SK-N-SH (cell line): ENCODE data around the gene DGKH. TPM values are rescaled to one million over a fixed set of nuclear protein-coding genes. Genes with fewer than 3 reads are reported as not detected.

ENCODE experiments used
- CTCF ChIA-PET: fragments of 300-600, 350-600 bp; formaldehyde crosslinking; extraction: SDS; loops from one replicate; lab custom pipeline; 2021; lab: Yijun Ruan, JAX
- POLR2A ChIA-PET: fragments of 350-600 bp; sonication (Branson Sonifier 250); formaldehyde crosslinking; extraction: SDS; loops from one replicate; lab custom pipeline; 2020; ENCODE audit warnings: antibody characterized with exemption, inconsistent platforms; lab: Yijun Ruan, JAX
- DNase-seq: peaks from one replicate; pipeline ENCODE4 v3.0.0; 2012
- H2AFZ ChIP-seq: fragments of 200-600 bp; sonication (generic); 2 replicates; pipeline ENCODE4 v1.8.1; 2016; ENCODE audit warnings: antibody characterized with exemption, mild to moderate bottlenecking, low read depth
- H3F3A ChIP-seq: fragments of 200-600 bp; sonication (generic); replicated peaks from 2 replicates; pipeline ENCODE3; 2016; ENCODE audit warnings: antibody characterized with exemption, mild to moderate bottlenecking; ENCODE audit not compliant: insufficient read depth
- H3K27ac ChIP-seq, 2 experiments: fragments of 200-500 bp in 1 of 2; fragments of 200-600 bp in 1 of 2; sonication (Bioruptor generic) in 1 of 2; sonication (generic), shearing (Covaris generic) in 1 of 2; 2 replicates each; pipeline versions ENCODE4 v1.5.1 to v1.6.1; 2014 to 2016; ENCODE audit warnings: low read depth in 2 of 2, inconsistent platforms in 1 of 2, low read length in 1 of 2, mild to moderate bottlenecking in 1 of 2, mixed read lengths in 1 of 2
- H3K27me3 ChIP-seq: fragments of 200-600 bp; sonication (generic), shearing (Covaris generic); 2 replicates; pipeline ENCODE4 v1.6.1; 2016; ENCODE audit warnings: mixed run types; ENCODE audit not compliant: insufficient read depth
- H3K36me3 ChIP-seq, 2 experiments: fragments of 200-500 bp in 1 of 2; fragments of 200-600 bp in 1 of 2; sonication (Bioruptor generic) in 1 of 2; sonication (generic) in 1 of 2; replicated peaks in 1 of 2; 2 replicates each; pipeline versions ENCODE3 to v1.5.1; 2014 to 2016; ENCODE audit warnings: low read length in 1 of 2, mild to moderate bottlenecking in 1 of 2; ENCODE audit not compliant: insufficient read depth in 2 of 2, control insufficient read depth in 1 of 2
- H3K4me1 ChIP-seq, 2 experiments: fragments of 200-500 bp in 1 of 2; fragments of 200-600 bp in 1 of 2; sonication (Bioruptor generic) in 1 of 2; sonication (generic), shearing (Covaris generic) in 1 of 2; 2 replicates each; pipeline versions ENCODE4 v1.5.1 to v1.6.1; 2014 to 2016; ENCODE audit warnings: low read depth in 1 of 2, low read length in 1 of 2, mixed run types in 1 of 2; ENCODE audit not compliant: insufficient read depth in 2 of 2, control insufficient read depth in 1 of 2
- H3K4me2 ChIP-seq: fragments of 200-600 bp; sonication (generic), shearing (Covaris generic); 2 replicates; pipeline ENCODE4 v1.6.1; 2017; ENCODE audit warnings: mixed run types
- H3K4me3 ChIP-seq, 2 experiments: fragments of 200-500 bp in 1 of 2; fragments of 200-600 bp in 1 of 2; sonication (Bioruptor generic) in 1 of 2; sonication (generic), shearing (Covaris generic) in 1 of 2; 2 replicates each; pipeline versions ENCODE4 v1.5.1 to v1.8.1; 2014 to 2016; ENCODE audit warnings: low read depth in 2 of 2, inconsistent platforms in 1 of 2, low read length in 1 of 2, mild to moderate bottlenecking in 1 of 2, mixed read lengths in 1 of 2, moderate library complexity in 1 of 2
- H3K79me2 ChIP-seq: fragments of 200-600 bp; sonication (generic); 2 replicates; pipeline ENCODE4 v1.8.1; 2017; ENCODE audit warnings: mild to moderate bottlenecking; ENCODE audit not compliant: insufficient read depth
- H3K9ac ChIP-seq: fragments of 200-600 bp; sonication (generic); 2 replicates; pipeline ENCODE4 v1.6.1; 2017; ENCODE audit warnings: mixed run types
- H3K9me2 ChIP-seq: fragments of 200-600 bp; sonication (generic); 2 replicates; pipeline ENCODE4 v1.6.1; 2017; ENCODE audit warnings: mixed run types
- H3K9me3 ChIP-seq: fragments of 200-600 bp; sonication (generic); 2 replicates; pipeline ENCODE4 v1.6.1; 2017; ENCODE audit warnings: mixed run types, mild to moderate bottlenecking, moderate library complexity
- H4K20me1 ChIP-seq: fragments of 200-600 bp; sonication (generic); 2 replicates; pipeline ENCODE4 v1.6.1; 2017; ENCODE audit warnings: mild to moderate bottlenecking, mixed run types; ENCODE audit not compliant: insufficient read depth
- CHD2 ChIP-seq: fragments of 150-350 bp; IDR thresholded peaks from 2 replicates; pipeline ENCODE4 v1.6.1; 2018; ENCODE audit warnings: low read length; ENCODE audit not compliant: partially characterized antibody
- ELF1 ChIP-seq: IDR thresholded peaks from 2 replicates; pipeline ENCODE4 v1.4.0; 2012
- EP300 ChIP-seq, 2 experiments: IDR thresholded peaks; 2 replicates each; pipeline versions ENCODE4 v1.4.0 to v1.6.1; 2012; ENCODE audit warnings: borderline replicate concordance in 1 of 2, low read depth in 1 of 2, low read length in 1 of 2
- FOXJ3 ChIP-seq: sonication (generic); formaldehyde crosslinking; IDR thresholded peaks from 2 replicates; pipeline ENCODE4 v1.5.1; 2020; ENCODE audit warnings: mild to moderate bottlenecking, missing genetic modification reagents
- IRF3 ChIP-seq: fragments of 150-350 bp; IDR thresholded peaks from 2 replicates; pipeline ENCODE4 v1.6.1; 2016; ENCODE audit warnings: mild to moderate bottlenecking, low read depth, low read length
- MEF2A ChIP-seq: IDR thresholded peaks from 2 replicates; pipeline ENCODE4 v1.4.0; 2012; ENCODE audit warnings: low read depth, borderline replicate concordance
- NFIC ChIP-seq: IDR thresholded peaks from 2 replicates; pipeline ENCODE4 v1.4.0; 2012; ENCODE audit warnings: borderline replicate concordance
- POLR2AphosphoS5 ChIP-seq: IDR thresholded peaks from 2 replicates; pipeline ENCODE4 v1.6.1; 2012; ENCODE audit warnings: low read depth, low read length
- RAD21 ChIP-seq: IDR thresholded peaks from 2 replicates; pipeline ENCODE4 v1.6.1; 2012; ENCODE audit warnings: mild to moderate bottlenecking, low read length
- REST ChIP-seq: IDR thresholded peaks from 2 replicates; pipeline ENCODE4 v1.6.1; 2012; ENCODE audit warnings: mild to moderate bottlenecking, low read depth, low read length, moderate library complexity
- RFX5 ChIP-seq: IDR thresholded peaks from 2 replicates; pipeline ENCODE4 v1.6.1; 2012; ENCODE audit warnings: mild to moderate bottlenecking, improper control_type of control experiment, low read length
- RXRA ChIP-seq: IDR thresholded peaks from 2 replicates; pipeline ENCODE4 v1.4.0; 2012; ENCODE audit warnings: low read depth, mild to moderate bottlenecking, borderline replicate concordance
- SIN3A ChIP-seq: IDR thresholded peaks from 2 replicates; pipeline ENCODE4 v1.6.1; 2012; ENCODE audit warnings: low read depth, mild to moderate bottlenecking, low read length, moderate library complexity, borderline replicate concordance
- TAF1 ChIP-seq: IDR thresholded peaks from 2 replicates; pipeline ENCODE4 v1.6.1; 2012; ENCODE audit warnings: low read depth, mild to moderate bottlenecking, low read length, moderate library complexity, borderline replicate concordance
- TEAD4 ChIP-seq: IDR thresholded peaks from 2 replicates; pipeline ENCODE4 v1.4.0; 2012; ENCODE audit warnings: mild to moderate bottlenecking, borderline replicate concordance; ENCODE audit not compliant: insufficient read depth
- USF1 ChIP-seq: IDR thresholded peaks from 2 replicates; pipeline ENCODE4 v1.4.0; 2012; ENCODE audit warnings: low read depth, borderline replicate concordance
- USF2 ChIP-seq: fragments of 150-350 bp; IDR thresholded peaks from 2 replicates; pipeline ENCODE4 v1.6.1; 2017; ENCODE audit warnings: antibody characterized with exemption, low read length, low read depth, borderline replicate concordance
- WGBS: methylation state at CpG from one replicate; pipeline ENCODE4 v1.1.6; 2017; ENCODE audit warnings: low lambda C conversion rate; 5-methylcytosine and 5-hydroxymethylcytosine counted together
- polyA plus RNA-seq, 3 experiments: library from polyadenylated mRNA; depleted of rRNA; stranded (reverse); fragments of >200 nt; gene quantifications; 2 replicates each; pipeline ENCODE4 v1.2.3, GENCODE V29; 2012

The DGKH gene
- polyA plus RNA-seq, 1 of the 3 experiments (the other 2 are of a cell fraction), result 2.5 TPM

- no peak overlapping the region for H2AFZ ChIP-seq
- H3K4me1 ChIP-seq, result peaks cover 0 to 4% of the 10 kb centered on the region in 2 experiments; a peak in 2 of 4 replicates
- no peak overlapping the region for H3K4me3 ChIP-seq
- H3K27me3 ChIP-seq, result no peaks in the 10 kb centered on the region
- no peak for DNase-seq
- ChIA-PET POLR2A (no interaction called here), CTCF (interaction anchor here (1.8 to 2.4 kb wide), 3 partner anchors 8 to 452 kb away, joined by 4 to 7 read pairs (median 5); no protein-coding TSS in a partner anchor)
- H3K4me2 ChIP-seq, result no peak overlapping the region
- 98% methylated on average over 5 of the region's 5 CpGs for WGBS
- H3K9me2 ChIP-seq, result no peaks in the 10 kb centered on the region
- no peaks in the 10 kb centered on the region for H3F3A ChIP-seq
- no peak overlapping the region for H3K9ac ChIP-seq
- H3K9me3 ChIP-seq, result no peaks in the 10 kb centered on the region
- H3K27ac ChIP-seq, result no peak overlapping the region
- H4K20me1 ChIP-seq, result no peaks in the 10 kb centered on the region
- TF ChIP-seq RXRA, result no peak
- TF ChIP-seq TEAD4, result no peak
- TF ChIP-seq POLR2AphosphoS5, result no peak
- no peak for TF ChIP-seq USF1
- no peak for TF ChIP-seq MEF2A
- no peak for TF ChIP-seq REST
- no peak for TF ChIP-seq RAD21
- no peak for TF ChIP-seq CHD2
- TF ChIP-seq NFIC, result no peak
- TF ChIP-seq TAF1, result no peak
- no peak for TF ChIP-seq RFX5
- TF ChIP-seq FOXJ3 (CRISPR knock-in tag), result no peak
- TF ChIP-seq ELF1, result no peak
- TF ChIP-seq SIN3A, result no peak
- TF ChIP-seq EP300 (IDR thresholded peaks at IDR 0.05; ENCODE audit: borderline replicate concordance in 1 of 2, low read depth in 1 of 2, low read length in 1 of 2), result no peak
- no peak for TF ChIP-seq USF2
- no peak for TF ChIP-seq IRF3
- 0 out of 2 replicates have a peak, but pooled peaks cover 7% of the 10 kb centered on the region for H3K79me2 ChIP-seq
- peaks cover 0 to 2% of the 10 kb centered on the region in 2 experiments for H3K36me3 ChIP-seq
Observed at GRCh38 chr13:42119041-42119440, 70.6 kb downstream of the DGKH start.
